SK-N-SH treated with all-trans-retinoic acid at 6 μM for 48 hours (cell line): ENCODE measurements around the gene CDC42SE1.

Experiments
- ATAC-seq: fragments of 200-7000 bp; cut with Tn5 transposase; 3 replicates; pipeline ENCODE4 v1.9.1; 2020; ENCODE audit warnings: mild to moderate bottlenecking, moderate library complexity
- ARNTL ChIP-seq: fragments of 450-650 bp; formaldehyde crosslinking; IDR thresholded peaks from 2 replicates; pipeline ENCODE4 v1.5.0; 2020; ENCODE audit warnings: low read depth, mild to moderate bottlenecking, moderate library complexity, borderline replicate concordance
- BACH2 ChIP-seq: fragments of 250-450 bp; sonication (Bioruptor Pico); IDR thresholded peaks from 2 replicates; pipeline ENCODE4 v1.9.0; 2021; ENCODE audit warnings: mild to moderate bottlenecking, borderline replicate concordance
- CSDC2 ChIP-seq: fragments of 250-450 bp; sonication (Bioruptor Pico); IDR thresholded peaks from 2 replicates; pipeline ENCODE4 v1.5.0; 2020; ENCODE audit warnings: mild to moderate bottlenecking, moderate library complexity
- CSRNP3 ChIP-seq: fragments of 250-450 bp; sonication (Bioruptor Pico); IDR thresholded peaks from 2 replicates; pipeline ENCODE4 v1.5.1; 2021; ENCODE audit warnings: mild to moderate bottlenecking, moderate library complexity
- ESRRG ChIP-seq: fragments of 250-450 bp; sonication (Bioruptor Pico); IDR thresholded peaks from 2 replicates; pipeline ENCODE4 v1.6.1; 2021; ENCODE audit warnings: mild to moderate bottlenecking
- GLIS3 ChIP-seq: fragments of 250-450 bp; sonication (Bioruptor Pico); IDR thresholded peaks from 2 replicates; pipeline ENCODE4 v1.5.0; 2020; ENCODE audit warnings: mild to moderate bottlenecking, moderate library complexity
- ISL1 ChIP-seq: fragments of 250-450 bp; sonication (Bioruptor Pico); IDR thresholded peaks from 2 replicates; pipeline ENCODE4 v2.1.2; 2022; ENCODE audit warnings: mild to moderate bottlenecking, moderate library complexity
- OSR1 ChIP-seq: fragments of 250-450 bp; sonication (Bioruptor Pico); IDR thresholded peaks from 2 replicates; pipeline ENCODE4 v1.8.0; 2022; ENCODE audit warnings: moderate library complexity, mild to moderate bottlenecking, inconsistent platforms
- POU6F1 ChIP-seq: fragments of 250-450 bp; sonication (Bioruptor Pico); IDR thresholded peaks from 2 replicates; pipeline ENCODE4 v1.8.0; 2021; ENCODE audit warnings: low read depth, mild to moderate bottlenecking, moderate library complexity, borderline replicate concordance
- PPARA ChIP-seq: fragments of 250-450 bp; sonication (Bioruptor Pico); IDR thresholded peaks from 2 replicates; pipeline ENCODE4 v1.5.0; 2020; ENCODE audit warnings: mild to moderate bottlenecking, borderline replicate concordance
- RARB ChIP-seq: fragments of 250-450 bp; sonication (Bioruptor Pico); IDR thresholded peaks from 2 replicates; pipeline ENCODE4 v1.8.0; 2021; ENCODE audit warnings: mild to moderate bottlenecking, moderate library complexity
- SNAI2 ChIP-seq: fragments of 250-450 bp; sonication (Bioruptor Pico); IDR thresholded peaks from 2 replicates; pipeline ENCODE4 v1.5.0; 2020; ENCODE audit warnings: mild to moderate bottlenecking, moderate library complexity
- TCF4 ChIP-seq: fragments of 250-450 bp; sonication (Bioruptor Pico); IDR thresholded peaks from 2 replicates; pipeline ENCODE4 v1.8.0; 2021; ENCODE audit warnings: mild to moderate bottlenecking, moderate library complexity, borderline replicate concordance
- TOX ChIP-seq: fragments of 250-450 bp; sonication (Bioruptor Pico); IDR thresholded peaks from 2 replicates; pipeline ENCODE4 v1.8.0; 2021; ENCODE audit warnings: mild to moderate bottlenecking, moderate library complexity, borderline replicate concordance
- ZC3H10 ChIP-seq: fragments of 250-450 bp; sonication (Bioruptor Pico); IDR thresholded peaks from 2 replicates; pipeline ENCODE4 v1.5.1; 2021; ENCODE audit warnings: mild to moderate bottlenecking, moderate library complexity
- ZFP30 ChIP-seq: fragments of 450-650 bp; formaldehyde crosslinking; IDR thresholded peaks from 2 replicates; pipeline ENCODE4 v1.5.0; 2022; ENCODE audit warnings: mild to moderate bottlenecking, moderate library complexity
- ZNF565 ChIP-seq: fragments of 450-650 bp; formaldehyde crosslinking; conservative IDR thresholded peaks from 2 replicates; pipeline ENCODE4 v1.5.0; 2020; ENCODE audit warnings: low read depth, mild to moderate bottlenecking, moderate library complexity
- ZNF70 ChIP-seq: fragments of 450-650 bp; formaldehyde crosslinking; IDR thresholded peaks from 2 replicates; pipeline ENCODE4 v1.5.0; 2020; ENCODE audit warnings: mild to moderate bottlenecking, moderate library complexity
- ZNF8 ChIP-seq: fragments of 450-650 bp; formaldehyde crosslinking; IDR thresholded peaks from 2 replicates; pipeline ENCODE4 v1.5.0; 2020; ENCODE audit warnings: mild to moderate bottlenecking, moderate library complexity
- TF ChIP-seq, protein P1 (sequence below): fragments of 250-450 bp; sonication (Bioruptor Pico); IDR thresholded peaks from 2 replicates; pipeline ENCODE4 v1.8.0; 2020; ENCODE audit warnings: mild to moderate bottlenecking, moderate library complexity, borderline replicate concordance
- TF ChIP-seq, protein P2 (sequence below): fragments of 250-450 bp; sonication (Bioruptor Pico); IDR thresholded peaks from 2 replicates; pipeline ENCODE4 v1.5.0; 2020; ENCODE audit warnings: mild to moderate bottlenecking, moderate library complexity
- TF ChIP-seq, protein P3 (sequence below): fragments of 250-450 bp; sonication (Bioruptor Pico); IDR thresholded peaks from 2 replicates; pipeline ENCODE4 v1.5.1; 2020; ENCODE audit warnings: low read depth, mild to moderate bottlenecking, moderate library complexity

CDC42SE1 gene

GRCh38 chr1:151032164-151032563 is 27.3 kb downstream of the CDC42SE1 start:
- no peak for TF ChIP-seq ARNTL (CRISPR knock-in tag)
- no peak for TF ChIP-seq ISL1
- TF ChIP-seq, protein P1, sequence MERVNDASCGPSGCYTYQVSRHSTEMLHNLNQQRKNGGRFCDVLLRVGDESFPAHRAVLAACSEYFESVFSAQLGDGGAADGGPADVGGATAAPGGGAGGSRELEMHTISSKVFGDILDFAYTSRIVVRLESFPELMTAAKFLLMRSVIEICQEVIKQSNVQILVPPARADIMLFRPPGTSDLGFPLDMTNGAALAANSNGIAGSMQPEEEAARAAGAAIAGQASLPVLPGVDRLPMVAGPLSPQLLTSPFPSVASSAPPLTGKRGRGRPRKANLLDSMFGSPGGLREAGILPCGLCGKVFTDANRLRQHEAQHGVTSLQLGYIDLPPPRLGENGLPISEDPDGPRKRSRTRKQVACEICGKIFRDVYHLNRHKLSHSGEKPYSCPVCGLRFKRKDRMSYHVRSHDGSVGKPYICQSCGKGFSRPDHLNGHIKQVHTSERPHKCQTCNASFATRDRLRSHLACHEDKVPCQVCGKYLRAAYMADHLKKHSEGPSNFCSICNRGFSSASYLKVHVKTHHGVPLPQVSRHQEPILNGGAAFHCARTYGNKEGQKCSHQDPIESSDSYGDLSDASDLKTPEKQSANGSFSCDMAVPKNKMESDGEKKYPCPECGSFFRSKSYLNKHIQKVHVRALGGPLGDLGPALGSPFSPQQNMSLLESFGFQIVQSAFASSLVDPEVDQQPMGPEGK (CRISPR knock-in tag), result no peak
- no peak for TF ChIP-seq OSR1 (CRISPR knock-in tag)
- TF ChIP-seq ZNF565 (CRISPR knock-in tag), result no peak
- no peak for TF ChIP-seq ESRRG (CRISPR knock-in tag)
- ATAC-seq, result no peak

DNA sequence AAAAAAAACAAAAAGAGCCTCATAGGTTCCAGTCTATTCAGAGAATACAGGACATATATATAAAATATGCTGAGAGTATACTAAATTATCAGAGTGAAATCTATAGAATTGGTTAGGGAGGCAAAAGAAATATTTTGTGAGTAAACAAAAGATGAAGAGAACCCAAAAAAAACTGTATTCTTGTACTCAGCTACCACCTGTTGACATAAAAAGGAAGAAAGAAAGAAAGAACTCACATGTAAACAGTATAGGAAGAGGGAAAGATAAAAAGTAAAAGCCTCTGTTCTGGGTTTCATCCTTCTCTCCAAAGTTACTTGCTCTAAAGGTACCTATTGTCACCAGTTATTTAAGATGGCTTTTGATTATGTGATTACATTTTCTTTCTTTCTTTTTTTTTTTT is 33.0 kb downstream of the CDC42SE1 start:
- no peak for ATAC-seq
- TF ChIP-seq POU6F1 (CRISPR knock-in tag), result no peak
- no peak for TF ChIP-seq CSRNP3 (CRISPR knock-in tag)
- no peak for TF ChIP-seq OSR1 (CRISPR knock-in tag)
- TF ChIP-seq ZNF565 (CRISPR knock-in tag), result no peak
- TF ChIP-seq SNAI2, result no peak
- TF ChIP-seq, protein P2, sequence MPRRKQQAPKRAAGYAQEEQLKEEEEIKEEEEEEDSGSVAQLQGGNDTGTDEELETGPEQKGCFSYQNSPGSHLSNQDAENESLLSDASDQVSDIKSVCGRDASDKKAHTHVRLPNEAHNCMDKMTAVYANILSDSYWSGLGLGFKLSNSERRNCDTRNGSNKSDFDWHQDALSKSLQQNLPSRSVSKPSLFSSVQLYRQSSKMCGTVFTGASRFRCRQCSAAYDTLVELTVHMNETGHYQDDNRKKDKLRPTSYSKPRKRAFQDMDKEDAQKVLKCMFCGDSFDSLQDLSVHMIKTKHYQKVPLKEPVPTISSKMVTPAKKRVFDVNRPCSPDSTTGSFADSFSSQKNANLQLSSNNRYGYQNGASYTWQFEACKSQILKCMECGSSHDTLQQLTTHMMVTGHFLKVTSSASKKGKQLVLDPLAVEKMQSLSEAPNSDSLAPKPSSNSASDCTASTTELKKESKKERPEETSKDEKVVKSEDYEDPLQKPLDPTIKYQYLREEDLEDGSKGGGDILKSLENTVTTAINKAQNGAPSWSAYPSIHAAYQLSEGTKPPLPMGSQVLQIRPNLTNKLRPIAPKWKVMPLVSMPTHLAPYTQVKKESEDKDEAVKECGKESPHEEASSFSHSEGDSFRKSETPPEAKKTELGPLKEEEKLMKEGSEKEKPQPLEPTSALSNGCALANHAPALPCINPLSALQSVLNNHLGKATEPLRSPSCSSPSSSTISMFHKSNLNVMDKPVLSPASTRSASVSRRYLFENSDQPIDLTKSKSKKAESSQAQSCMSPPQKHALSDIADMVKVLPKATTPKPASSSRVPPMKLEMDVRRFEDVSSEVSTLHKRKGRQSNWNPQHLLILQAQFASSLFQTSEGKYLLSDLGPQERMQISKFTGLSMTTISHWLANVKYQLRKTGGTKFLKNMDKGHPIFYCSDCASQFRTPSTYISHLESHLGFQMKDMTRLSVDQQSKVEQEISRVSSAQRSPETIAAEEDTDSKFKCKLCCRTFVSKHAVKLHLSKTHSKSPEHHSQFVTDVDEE (CRISPR knock-in tag), result no peak
- no peak for TF ChIP-seq ARNTL (CRISPR knock-in tag)
- no peak for TF ChIP-seq TCF4 (CRISPR knock-in tag)
- no peak for TF ChIP-seq CSDC2 (CRISPR knock-in tag)
- no peak for TF ChIP-seq ESRRG (CRISPR knock-in tag)
- no peak for TF ChIP-seq PPARA (CRISPR knock-in tag)
- no peak for TF ChIP-seq ZNF8 (CRISPR knock-in tag)
- TF ChIP-seq ZNF70 (CRISPR knock-in tag), result no peak
- TF ChIP-seq RARB, result no peak
- TF ChIP-seq ZFP30 (CRISPR knock-in tag), result no peak
- TF ChIP-seq ISL1, result no peak
- TF ChIP-seq, protein P3, sequence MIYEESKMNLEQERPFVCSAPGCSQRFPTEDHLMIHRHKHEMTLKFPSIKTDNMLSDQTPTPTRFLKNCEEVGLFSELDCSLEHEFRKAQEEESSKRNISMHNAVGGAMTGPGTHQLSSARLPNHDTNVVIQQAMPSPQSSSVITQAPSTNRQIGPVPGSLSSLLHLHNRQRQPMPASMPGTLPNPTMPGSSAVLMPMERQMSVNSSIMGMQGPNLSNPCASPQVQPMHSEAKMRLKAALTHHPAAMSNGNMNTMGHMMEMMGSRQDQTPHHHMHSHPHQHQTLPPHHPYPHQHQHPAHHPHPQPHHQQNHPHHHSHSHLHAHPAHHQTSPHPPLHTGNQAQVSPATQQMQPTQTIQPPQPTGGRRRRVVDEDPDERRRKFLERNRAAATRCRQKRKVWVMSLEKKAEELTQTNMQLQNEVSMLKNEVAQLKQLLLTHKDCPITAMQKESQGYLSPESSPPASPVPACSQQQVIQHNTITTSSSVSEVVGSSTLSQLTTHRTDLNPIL (CRISPR knock-in tag), result no peak
- no peak for TF ChIP-seq ZC3H10 (CRISPR knock-in tag)
- no peak for TF ChIP-seq BACH2 (CRISPR knock-in tag)

- peak; percentile 99 for ATAC-seq
- no peak for TF ChIP-seq SNAI2
- TF ChIP-seq, protein P1 (CRISPR knock-in tag), result no peak
- TF ChIP-seq CSDC2 (CRISPR knock-in tag), result no peak
- no peak for TF ChIP-seq TCF4 (CRISPR knock-in tag)
- TF ChIP-seq, protein P3 (CRISPR knock-in tag), result no peak
- no peak for TF ChIP-seq ZC3H10 (CRISPR knock-in tag)
- no peak for TF ChIP-seq RARB
- no peak for TF ChIP-seq TOX
- no peak for TF ChIP-seq OSR1 (CRISPR knock-in tag)
- no peak for TF ChIP-seq ESRRG (CRISPR knock-in tag)
- TF ChIP-seq ZFP30 (CRISPR knock-in tag), result no peak
- no peak for TF ChIP-seq GLIS3 (CRISPR knock-in tag)
Observed at GRCh38 chr1:151024540-151025146, 34.8 kb downstream of the CDC42SE1 start.
